HepG2 (cell line): ENCODE measurements around the gene PARK7. TPM values are rescaled to one million over a fixed set of nuclear protein-coding genes. Genes with fewer than 3 reads are reported as not detected.
A peak's percentile ranks its signal among the peaks of the same experiment; 100 is the strongest.

ENCODE experiments used
- ATAC-seq: fragments of 200-7000 bp; cut with Tn5 transposase; 3 replicates; pipeline ENCODE4 v1.9.1; 2020; ENCODE audit warnings: mild to moderate bottlenecking, moderate library complexity
- BruUV-seq: library from RNA; stranded (reverse); fragments of 400-500 nt; replicated peaks from 2 replicates; lab custom pipeline; 2021; lab: Mats Ljungman, UMichigan
- CTCF ChIA-PET: fragments of 300-600 bp; formaldehyde crosslinking; extraction: SDS; loops from one replicate; lab custom pipeline; 2021; ENCODE audit warnings: low total read pairs, inconsistent platforms, low intra/inter-chr PET ratio; lab: Yijun Ruan, JAX
- POLR2A ChIA-PET: fragments of 350-600 bp; sonication (Branson Sonifier 250); formaldehyde crosslinking; loops from one replicate; lab custom pipeline; 2020; ENCODE audit warnings: antibody characterized with exemption, inconsistent platforms; lab: Yijun Ruan, JAX
- DNase-seq: peaks from one replicate; pipeline ENCODE4 v3.0.0-alpha.2; 2015; ENCODE audit warnings: low spot score
- FAIRE-seq: peaks from 3 replicates; lab custom pipeline; 2011; peaks lifted over from hg19 to GRCh38; lab: Jason Lieb, UNC
- H2AFZ ChIP-seq: one replicate; pipeline ENCODE4 v1.6.1; 2011; ENCODE audit warnings: low read length, inconsistent platforms
- H3K27ac ChIP-seq: fragments of 300-600 bp; 3 replicates; pipeline ENCODE4 v1.8.0; 2011; ENCODE audit warnings: mixed run types, mild to moderate bottlenecking, mixed read lengths, low read length, inconsistent platforms; ENCODE audit not compliant: insufficient read depth; ENCODE audit errors: extremely low read length
- H3K27me3 ChIP-seq, 2 experiments: fragments of 200-600 bp in 1 of 2; 2 replicates in 1 of 2; 3 replicates in 1 of 2; pipeline versions ENCODE4 v1.6.0 to v1.8.0; 2011; ENCODE audit warnings: low read length in 2 of 2, mild to moderate bottlenecking in 2 of 2, moderate library complexity in 2 of 2, inconsistent platforms in 1 of 2; ENCODE audit not compliant: insufficient read depth in 2 of 2, control insufficient read depth in 1 of 2
- H3K36me3 ChIP-seq, 2 experiments: fragments of 200-600 bp in 1 of 2; replicated peaks in 1 of 2; 2 replicates in 1 of 2; 3 replicates in 1 of 2; pipeline versions ENCODE4 v1.5.1 to v1.8.0; 2011; ENCODE audit warnings: low read length in 2 of 2, inconsistent platforms in 1 of 2; ENCODE audit not compliant: insufficient read depth in 2 of 2, control insufficient read depth in 1 of 2
- H3K4me1 ChIP-seq: 2 replicates; pipeline ENCODE4 v1.5.1; 2012; ENCODE audit warnings: low read length, inconsistent platforms; ENCODE audit not compliant: insufficient read depth
- H3K4me2 ChIP-seq: 2 replicates; pipeline ENCODE4 v1.6.0; 2011; ENCODE audit warnings: low read depth, low read length, inconsistent platforms
- H3K4me3 ChIP-seq, 3 experiments: fragments of 200-600 bp in 1 of 3; sonication (generic), shearing (Covaris generic) in 1 of 3; replicated peaks in 1 of 3; 2 replicates each; pipeline ENCODE4 v1.5.1; 2011 to 2016; ENCODE audit warnings: low read length in 3 of 3, inconsistent platforms in 2 of 3, low read depth in 2 of 3, mild to moderate bottlenecking in 2 of 3, control low read depth in 1 of 3, mixed read lengths in 1 of 3; ENCODE audit not compliant: insufficient read depth in 1 of 3
- H3K79me2 ChIP-seq: one replicate; pipeline ENCODE4 v1.6.1; 2011; ENCODE audit warnings: low read length, inconsistent platforms; ENCODE audit not compliant: insufficient read depth
- H3K9ac ChIP-seq: 2 replicates; pipeline ENCODE4 v1.6.0; 2011; ENCODE audit warnings: mild to moderate bottlenecking, low read depth, low read length, inconsistent platforms; ENCODE audit not compliant: insufficient read depth
- H3K9me3 ChIP-seq: 2 replicates; pipeline ENCODE4 v1.5.1; 2012; ENCODE audit warnings: mild to moderate bottlenecking, low read length
- H4K20me1 ChIP-seq: 2 replicates; pipeline ENCODE4 v1.6.0; 2011; ENCODE audit warnings: inconsistent platforms, mild to moderate bottlenecking, low read length, moderate library complexity; ENCODE audit not compliant: insufficient read depth
- AGO2 ChIP-seq: fragments of 200-400 bp; formaldehyde crosslinking; optimal IDR thresholded peaks from 2 replicates; pipeline ENCODE3; 2017; ENCODE audit warnings: mild to moderate bottlenecking, low read depth, low read length, moderate library complexity
- ARID5B ChIP-seq: IDR thresholded peaks from 2 replicates; pipeline ENCODE4 v1.4.0; 2020; ENCODE audit warnings: mild to moderate bottlenecking, missing genetic modification reagents
- CAMTA2 ChIP-seq: sonication (generic); formaldehyde crosslinking; IDR thresholded peaks from 2 replicates; pipeline ENCODE4 v1.4.0; 2020; ENCODE audit warnings: mild to moderate bottlenecking, missing genetic modification reagents, borderline replicate concordance
- KDM6A ChIP-seq: IDR thresholded peaks from 2 replicates; pipeline ENCODE4 v1.6.1; 2016; ENCODE audit warnings: low read depth
- MED1 ChIP-seq: sonication (generic); formaldehyde crosslinking; IDR thresholded peaks from 2 replicates; pipeline ENCODE4 v1.4.0; 2020; ENCODE audit warnings: missing genetic modification reagents
- SNAPC5 ChIP-seq: sonication (generic); formaldehyde crosslinking; IDR thresholded peaks from 2 replicates; pipeline ENCODE4 v1.8.1; 2023; ENCODE audit warnings: mild to moderate bottlenecking, missing genetic modification reagents, borderline replicate concordance
- SOX6 ChIP-seq, 2 experiments: fragments of 450-650 bp in 1 of 2; sonication (generic) in 1 of 2; formaldehyde crosslinking in 1 of 2; IDR thresholded peaks; 2 replicates each; pipeline versions ENCODE4 v1.4.0 to v1.6.1; 2017 to 2020; ENCODE audit warnings: antibody characterized with exemption in 1 of 2, mild to moderate bottlenecking in 1 of 2, missing genetic modification reagents in 1 of 2
- THRA ChIP-seq: sonication (generic); formaldehyde crosslinking; IDR thresholded peaks from 2 replicates; pipeline ENCODE4 v1.4.0; 2020; ENCODE audit warnings: missing genetic modification reagents, borderline replicate concordance
- TOE1 ChIP-seq: sonication (generic); formaldehyde crosslinking; IDR thresholded peaks from 2 replicates; pipeline ENCODE4 v1.4.0; 2020; ENCODE audit warnings: mild to moderate bottlenecking, missing genetic modification reagents
- U2AF1 ChIP-seq: fragments of 200-400 bp; formaldehyde crosslinking; optimal IDR thresholded peaks from 2 replicates; pipeline ENCODE3; 2017; ENCODE audit warnings: mild to moderate bottlenecking, low read depth, low read length
- ZNF136 ChIP-seq: sonication (generic); formaldehyde crosslinking; IDR thresholded peaks from 2 replicates; pipeline ENCODE4 v1.8.1; 2022; ENCODE audit warnings: low read depth, mild to moderate bottlenecking, moderate library complexity, missing genetic modification reagents
- ZNF44 ChIP-seq: sonication (generic); formaldehyde crosslinking; IDR thresholded peaks from 2 replicates; pipeline ENCODE4 v1.5.1; 2020; ENCODE audit warnings: mild to moderate bottlenecking, missing genetic modification reagents
- ZXDC ChIP-seq: sonication (generic); formaldehyde crosslinking; IDR thresholded peaks from 2 replicates; pipeline ENCODE4 v1.5.0; 2020; ENCODE audit warnings: mild to moderate bottlenecking, missing genetic modification reagents
- WGBS: methylation state at CpG from one replicate; pipeline ENCODE4 v1.1.6; 2017; ENCODE audit warnings: low lambda C conversion rate; 5-methylcytosine and 5-hydroxymethylcytosine counted together
- in situ Hi-C: cut with HindIII; loops from 2 replicates; pipeline ENCODE4 v1.10.0; 2017; ENCODE audit warnings: low pct_unique_long_range_greater_than_20kb; ENCODE audit not compliant: extremely low pct_ligation_motif_present
- intact Hi-C: fragments of 100-400 bp; cut with micrococcal nuclease; formaldehyde crosslinking; loops from one replicate; pipeline ENCODE4 v1.10.0; 2022; ENCODE audit not compliant: unreplicated experiment
- polyA plus RNA-seq, 8 experiments: library from polyadenylated mRNA; depleted of rRNA in 3 of 8; stranded (reverse) in 7 of 8; unstranded in 1 of 8; fragments of >200 nt; fragmentation: Illumina TruSeq in 4 of 8; extraction: Trizol in 4 of 8; gene quantifications; 2 replicates each; pipeline versions ENCODE4 v1.2.1 to v1.2.3, GENCODE V29; 2011 to 2016; ENCODE audit warnings: low read depth in 4 of 8, missing spikeins in 1 of 8, mixed read lengths in 1 of 8; ENCODE audit not compliant: insufficient read depth in 1 of 8
- total RNA-seq, 5 experiments: library from RNA; depleted of rRNA; stranded (reverse); fragments of >200 nt; fragmentation: Illumina TruSeq; extraction: Trizol; gene quantifications; 2 replicates each; pipeline ENCODE4 v1.2.3, GENCODE V29; 2016; ENCODE audit warnings: low read depth in 1 of 5

The PARK7 gene
- total and polyA plus RNA-seq, 2 of the 13 experiments (the other 11 are each of a cell fraction or from before 2014, with no cell fraction given) = 212 to 296 TPM

GRCh38 chr1:8026153-8026975 lies 64.9 kb downstream of the PARK7 start, which contains the start of gene ERRFI1:
TSS of gene ERRFI1 (minus strand) at chr1:8026309. CDS start at chr1:8015619, 10,690 bp downstream.
- Histone ChIP-seq H3K9ac (peak within 1 kb of the TSS; percentile 100), H3K4me2 (peak within 1 kb of the TSS; percentile 99), H3K27me3 (peaks cover 0 to 5% of the 10 kb centered on the region in 2 experiments; a peak in 1 of 5 replicates), H3K4me3 (peak within 1 kb of the TSS; percentile 94 to 100 (median 95)), H2AFZ (no peak within 1 kb of the TSS), H3K4me1 (peaks cover 29% of the 10 kb centered on the region), H3K36me3 (peaks cover 2 to 31% of the 10 kb centered on the region in 2 experiments; a peak in 4 of 5 replicates), H3K79me2 (peaks cover 67% of the 10 kb centered on the region), H3K27ac (peak within 1 kb of the TSS; percentile 99), H3K9me3 (no peaks in the 10 kb centered on the region), H4K20me1 (peaks cover 47% of the 10 kb centered on the region)
- whole genome bisulfite sequencing = under 1% methylated on average over 22 of the region's 98 CpGs
- intact Hi-C loops (loop anchor here (2.0 to 10.0 kb wide), 5 partner anchors 51 to 288 kb away; no protein-coding TSS in a partner anchor), in situ Hi-C loops (loop anchor here (10.0 to 25.0 kb wide), 2 partner anchors 111 to 208 kb away; no protein-coding TSS in a partner anchor)
- CTCF ChIA-PET = no interaction called here
- peak; percentile 86 for DNase-seq
- no TSS peak for BruUV-seq
- peak; percentile 82 for ATAC-seq
- no peak for FAIRE-seq
- POLR2A ChIA-PET = interaction anchor here (0.9 to 3.7 kb wide), 41 partner anchors 10 to 324 kb away, joined by 3 to 99 read pairs (median 9); partner anchors contain the start of gene PARK7
- TF ChIP-seq ZXDC (CRISPR knock-in tag) = peak; percentile 68; the same call in 1 of the 2 replicates
- peak; percentile 26; the same call in 1 of the 2 replicates for TF ChIP-seq ZNF44 (CRISPR knock-in tag)
- TF ChIP-seq SOX6 (IDR thresholded peaks at IDR 0.05) = no peak
- peak; percentile 40; the same call in 1 of the 2 replicates for TF ChIP-seq SOX6 (CRISPR knock-in tag; IDR thresholded peaks at IDR 0.05)
- peak; percentile 49; the same call in 1 of the 2 replicates for TF ChIP-seq SNAPC5 (CRISPR knock-in tag)
- no peak for TF ChIP-seq KDM6A (CRISPR knock-in tag)
- no peak for TF ChIP-seq ZNF136 (CRISPR knock-in tag)
- TF ChIP-seq ARID5B = peak; percentile 63; the same call in 1 of the 2 replicates
- TF ChIP-seq MED1 (CRISPR knock-in tag) = peak; percentile 89
- peak; percentile 97 for TF ChIP-seq AGO2
- TF ChIP-seq THRA = peak; percentile 45; the same call in 1 of the 2 replicates
- TF ChIP-seq TOE1 (CRISPR knock-in tag) = no peak
- TF ChIP-seq CAMTA2 (CRISPR knock-in tag) = 0 out of 2 replicates have a peak, but pooled peaks have one; percentile 35
- TF ChIP-seq U2AF1 = peak; percentile 24
